CD4-positive, alpha-beta T cell treated with Interleukin-21 for 1 hour (primary cell): ENCODE measurements around the gene PTPMT1.

ENCODE experiments used
- DNase-seq: peaks from one replicate; pipeline ENCODE4 v3.0.0-alpha.2; 2020

PTPMT1 gene

GRCh38 chr11:47586098-47586855 is 20.9 kb downstream of the PTPMT1 start, which contains the start of gene FAM180B:
Gene FAM180B (plus strand): TSS chr11:47586678. CDS start chr11:47586769, 91 bp downstream.
- DNase-seq, result no peak

DNA sequence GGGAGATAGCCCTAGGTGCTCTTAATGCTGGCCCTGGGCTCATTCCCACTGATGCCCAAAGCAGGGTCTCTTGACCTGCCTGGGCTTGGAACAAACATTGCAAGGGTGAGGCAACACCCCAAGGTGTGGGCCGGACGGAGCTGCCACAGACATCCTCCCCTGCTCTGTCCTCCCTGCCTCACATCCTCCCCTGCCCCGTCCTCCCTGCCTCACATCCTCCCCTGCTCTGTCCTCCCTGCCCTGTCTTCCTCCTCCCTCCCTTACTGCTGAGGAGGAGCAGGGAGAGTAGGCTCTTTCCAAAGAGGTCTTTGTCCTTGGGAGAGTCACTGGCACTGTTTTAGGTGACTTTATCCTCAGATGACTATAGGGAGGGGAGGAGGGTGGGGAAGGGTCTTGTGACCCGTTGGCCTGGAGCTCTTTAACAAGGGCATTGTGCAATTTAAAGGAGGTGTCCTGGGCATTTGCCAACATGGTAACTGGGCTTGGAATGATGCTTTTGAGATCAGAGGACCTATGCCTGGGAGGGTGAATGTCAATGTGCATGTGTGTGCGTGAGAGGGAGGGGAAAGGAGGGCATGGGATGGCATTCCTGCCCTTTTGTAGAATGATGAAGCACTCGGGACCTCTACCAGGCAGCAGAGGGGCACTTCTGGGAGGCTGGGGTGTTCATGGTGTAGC is 21.8 kb downstream of the PTPMT1 start:
- no peak for DNase-seq

- DNase-seq, result no peak
These were observed 22.4 kb downstream of the PTPMT1 start for GRCh38 chr11:47587723-47588326.

DNA sequence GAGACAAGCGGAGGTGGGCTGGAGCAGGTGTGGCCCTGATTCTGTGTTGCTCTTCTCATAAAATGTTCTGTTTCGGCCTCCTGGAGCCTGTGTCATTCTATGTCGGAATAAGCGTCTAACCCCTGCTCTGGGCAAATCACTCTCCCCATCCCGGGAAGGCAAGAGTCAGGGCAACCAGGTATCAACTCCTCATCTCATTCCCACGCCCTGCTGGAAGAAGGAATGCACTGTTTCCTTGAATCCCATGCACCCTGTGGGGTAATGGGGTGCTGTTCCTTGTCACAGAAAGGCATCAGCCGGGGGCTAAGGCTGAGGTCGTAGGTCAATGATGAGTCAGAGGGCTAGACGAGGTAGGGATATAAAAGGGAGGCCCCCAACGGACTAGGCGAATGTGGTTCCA is 23.7 kb downstream of the PTPMT1 start:
- no peak for DNase-seq

DNA sequence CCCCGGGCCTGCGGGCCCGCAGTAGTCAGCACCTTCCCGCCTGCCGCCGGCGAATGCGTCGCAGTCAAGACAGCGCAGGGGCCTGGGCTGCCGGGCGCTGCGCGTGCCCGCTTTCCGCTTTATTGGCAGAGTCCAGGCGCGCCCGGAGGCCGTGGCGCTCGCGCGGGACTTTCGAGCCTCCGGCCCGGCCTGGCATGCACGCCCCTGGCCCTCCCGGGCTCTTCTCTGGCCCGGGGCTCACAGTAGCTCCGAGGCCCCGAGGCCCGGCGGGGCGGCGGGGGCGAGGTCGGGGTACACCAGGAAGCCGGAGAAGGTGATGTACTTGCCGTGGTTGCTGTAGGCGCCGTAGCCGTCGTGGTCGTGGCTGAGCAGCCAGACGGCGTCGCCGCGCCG is 24.2 kb downstream of the PTPMT1 start:
- DNase-seq, result no peak

DNA sequence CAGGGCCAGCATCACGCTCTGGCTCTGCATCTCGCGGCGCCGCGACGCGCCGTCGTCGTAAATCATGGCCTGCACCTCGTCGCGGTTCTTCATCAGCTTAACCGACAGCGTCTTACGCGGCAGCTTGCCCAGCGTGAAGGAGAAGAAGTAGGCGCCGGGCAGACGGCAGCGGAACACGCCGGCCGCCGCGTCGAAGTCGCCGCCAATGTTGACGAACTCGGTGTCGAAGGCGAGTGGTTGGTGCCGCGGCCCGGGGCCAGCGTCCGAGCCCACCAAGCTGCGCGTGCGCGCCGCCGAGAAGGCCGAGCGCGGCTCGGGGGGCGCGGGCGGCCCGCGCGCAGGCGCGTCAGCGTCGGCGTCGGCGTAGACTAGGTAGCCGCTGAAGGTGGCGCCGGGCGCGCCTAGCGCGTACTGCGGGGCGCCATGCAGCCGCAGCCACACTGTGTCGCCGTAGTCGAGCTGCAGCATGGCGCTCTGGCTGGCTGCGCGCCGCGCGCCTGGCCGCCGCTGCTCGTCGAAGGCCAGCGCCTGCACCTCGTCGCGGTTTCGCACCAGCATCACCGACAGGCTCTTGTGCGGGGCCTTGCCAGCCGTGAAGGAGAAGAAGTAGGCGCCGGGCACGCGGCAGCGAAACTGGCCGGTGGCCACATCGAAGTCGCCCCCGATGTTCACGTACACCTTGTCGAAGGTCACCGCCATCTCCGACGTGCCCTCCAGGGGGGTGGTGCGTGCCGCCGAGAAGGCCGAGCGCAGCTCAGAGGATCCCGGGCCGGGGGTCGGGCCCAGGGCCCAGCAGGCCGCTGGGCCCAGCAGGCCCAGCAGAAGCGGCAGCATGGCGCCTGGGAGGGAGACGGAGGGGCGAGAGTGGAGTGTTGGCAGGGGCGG is 24.8 kb downstream of the PTPMT1 start:
- DNase-seq, result no peak

DNA sequence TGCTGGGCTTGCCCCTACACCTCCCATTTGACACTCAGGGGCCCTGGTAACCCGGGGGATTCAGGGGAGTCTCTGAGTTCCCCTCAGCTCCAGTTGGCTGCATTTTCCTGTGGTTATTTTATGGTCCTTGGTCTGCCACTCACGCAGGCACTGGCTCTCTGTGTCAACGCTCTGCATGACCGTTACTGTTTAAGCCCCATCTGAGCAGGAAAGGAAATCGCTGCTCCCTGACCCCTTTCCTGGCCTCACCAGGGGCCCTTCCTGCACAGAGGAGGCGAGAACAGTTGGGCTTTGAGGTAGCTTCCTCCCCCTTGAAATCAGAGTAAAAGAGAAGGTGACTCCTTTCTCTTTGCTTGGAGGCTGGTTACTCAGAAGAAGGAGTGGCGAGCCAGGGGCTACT is 26.4 kb downstream of the PTPMT1 start:
- DNase-seq, result no peak

- no peak for DNase-seq
These were observed 26.9 kb downstream of the PTPMT1 start for GRCh38 chr11:47592251-47592650.

DNA sequence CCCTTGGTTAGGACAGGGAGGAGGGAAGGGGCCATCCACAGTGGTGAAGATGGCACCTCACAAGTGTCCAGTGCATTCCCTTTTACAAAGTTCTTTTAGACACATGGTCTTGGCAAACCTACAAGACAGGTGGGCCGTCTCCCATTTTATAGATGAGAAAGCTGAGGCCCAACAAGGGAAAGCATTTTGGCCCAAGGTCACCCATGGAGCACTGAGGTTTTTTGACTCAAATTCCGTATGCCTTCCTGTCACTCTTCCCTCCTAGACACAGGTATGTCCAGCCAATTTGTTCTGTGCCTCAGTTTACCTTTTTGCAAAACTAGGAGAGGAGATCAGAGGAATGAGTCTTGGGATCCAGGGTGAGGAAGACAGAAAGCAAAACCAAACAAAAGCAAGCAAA is 27.6 kb downstream of the PTPMT1 start:
- DNase-seq, result no peak

DNA sequence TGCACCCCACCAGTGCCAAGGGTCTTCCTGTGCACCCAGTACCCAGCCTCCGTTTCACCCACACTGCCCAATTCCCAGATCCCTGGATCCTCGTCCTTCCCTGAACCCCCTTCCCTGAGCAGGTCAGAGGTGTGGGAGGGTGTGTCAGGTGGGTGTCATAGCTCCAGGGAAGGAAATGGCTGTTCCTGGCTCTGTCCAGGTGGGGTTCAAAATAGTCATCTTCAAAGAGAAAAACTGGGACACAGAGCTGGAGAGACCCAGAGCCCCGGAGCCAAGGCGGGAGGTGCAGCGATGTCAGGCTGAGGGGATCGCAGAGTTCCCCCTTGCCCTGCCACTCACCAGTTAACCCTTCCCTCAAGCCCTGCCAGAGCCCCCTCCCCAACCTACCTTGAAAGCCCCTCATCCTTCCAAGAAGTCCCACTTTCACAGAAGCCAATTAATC is 28.1 kb downstream of the PTPMT1 start:
- no peak for DNase-seq

DNA sequence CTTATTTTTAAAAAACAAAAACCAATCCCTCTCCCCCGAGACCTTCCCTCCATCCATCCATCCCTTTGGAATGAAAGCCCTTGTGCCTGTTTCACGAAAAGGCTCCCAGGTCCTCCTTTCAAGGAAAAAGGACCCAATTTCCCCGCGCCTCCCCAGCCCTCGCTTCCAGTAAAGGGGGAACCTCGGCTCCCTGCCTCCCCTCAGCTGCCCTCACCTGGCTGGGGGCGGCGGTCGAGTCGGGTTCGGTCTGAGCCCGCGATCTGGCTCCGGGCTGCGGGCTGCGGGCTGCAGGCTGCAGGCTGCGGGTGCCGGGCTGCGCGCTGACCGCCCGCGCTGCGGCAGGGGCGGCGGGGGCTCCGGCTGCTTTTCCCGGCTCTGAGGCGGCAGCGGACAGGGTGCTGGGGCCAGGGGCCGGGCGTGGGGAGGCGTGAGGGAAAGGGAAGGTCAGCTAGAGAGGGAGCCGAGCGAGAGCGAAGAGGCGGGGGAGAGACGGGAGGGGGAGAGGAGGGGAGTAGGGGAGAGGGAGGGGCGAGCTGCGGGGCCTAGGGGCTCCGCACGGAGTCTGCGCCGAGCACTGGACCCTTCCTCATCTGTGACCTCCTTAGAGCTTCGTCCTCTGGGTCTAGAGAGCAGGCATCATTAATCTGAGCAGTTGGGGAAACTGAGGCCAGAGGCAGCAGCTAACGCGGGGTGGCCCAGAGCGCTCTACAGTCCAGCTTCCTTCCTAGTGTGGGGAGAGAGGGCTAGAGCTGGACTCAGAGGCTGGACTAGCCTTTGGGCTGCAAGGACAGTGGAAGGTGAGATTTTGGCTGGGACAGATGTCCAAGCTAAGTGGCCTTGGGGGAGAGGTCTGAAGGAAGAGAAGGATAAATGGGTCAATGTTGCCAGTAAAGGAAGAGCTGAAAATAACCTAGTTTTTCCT is 28.8 kb downstream of the PTPMT1 start, which contains the start of gene C1QTNF4:
Gene C1QTNF4, minus strand, starts transcription at position 478 of the 922 bp plus-strand sequence. CDS start 3,601 bp downstream, outside the sequence.
- DNase-seq, result no peak

GRCh38 chr11:47595029-47595428 is 29.6 kb downstream of the PTPMT1 start:
- no peak for DNase-seq

DNA sequence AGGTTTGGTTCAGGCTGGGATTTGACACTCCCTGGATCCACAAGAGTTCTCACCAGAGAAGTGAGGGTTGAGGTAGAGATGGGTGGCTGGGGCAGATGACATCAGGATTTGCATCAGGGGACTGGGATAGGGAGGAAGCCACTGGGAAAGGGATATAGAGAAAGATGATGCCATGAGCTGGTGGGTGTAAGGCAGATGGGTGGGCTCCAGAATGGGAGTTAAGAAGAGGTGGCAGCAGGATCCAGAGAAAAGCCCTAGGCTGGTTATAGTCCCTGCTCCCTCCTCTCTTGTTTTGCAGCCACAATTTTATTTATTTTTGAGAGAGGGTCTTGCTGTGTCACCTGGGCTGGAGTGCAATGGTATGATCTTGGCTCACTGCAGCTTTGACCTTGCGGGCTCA is 30.6 kb downstream of the PTPMT1 start:
- no peak for DNase-seq

GRCh38 chr11:47599902-47600301 is 34.5 kb downstream of the PTPMT1 start:
- DNase-seq, result no peak

GRCh38 chr11:47603295-47603694 is 37.9 kb downstream of the PTPMT1 start:
- DNase-seq, result no peak

GRCh38 chr11:47605921-47606320 is 40.5 kb downstream of the PTPMT1 start:
- no peak for DNase-seq

DNA sequence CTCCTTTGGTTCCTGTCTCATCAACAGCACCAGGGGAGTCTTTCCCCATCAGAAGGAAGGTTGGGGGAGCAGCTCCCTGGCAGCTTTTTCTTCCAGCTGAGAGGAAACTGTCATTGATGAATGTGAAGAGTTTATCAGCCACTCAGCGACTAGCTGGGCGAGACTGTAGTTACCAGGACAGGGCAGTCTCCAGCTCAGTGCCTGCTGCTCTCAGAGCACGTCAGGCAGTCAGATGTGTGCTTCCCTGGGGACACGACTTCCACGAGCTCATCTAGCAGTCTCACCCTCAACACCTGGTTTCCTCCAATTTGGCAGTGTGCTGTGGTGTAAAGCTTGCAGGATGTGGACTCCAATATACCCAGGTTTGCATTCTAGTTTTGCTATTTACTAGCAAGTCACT is 41.3 kb downstream of the PTPMT1 start:
- DNase-seq, result no peak

- DNase-seq, result no peak
These were observed 42.0 kb downstream of the PTPMT1 start for GRCh38 chr11:47607380-47607779.

DNA sequence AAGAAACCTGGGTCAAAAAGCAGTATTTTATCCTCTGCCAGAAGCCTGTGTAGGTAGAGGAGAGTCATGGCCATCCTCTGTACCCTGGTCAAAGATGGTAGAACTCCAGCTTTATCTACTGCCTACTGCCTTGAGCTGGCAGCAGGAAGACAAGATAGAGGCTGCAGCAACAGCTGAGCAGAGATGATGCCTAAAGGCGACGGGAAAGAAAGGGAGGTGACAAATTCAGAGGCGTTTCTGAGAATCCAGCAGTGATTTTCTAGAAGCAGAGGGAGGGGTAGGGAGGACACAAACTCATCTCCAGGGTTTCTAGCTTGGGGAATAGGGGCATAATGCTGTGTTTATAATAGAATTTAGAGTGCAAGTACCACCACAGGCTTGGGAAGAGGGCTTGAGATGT is 44.3 kb downstream of the PTPMT1 start:
- DNase-seq, result no peak

DNA sequence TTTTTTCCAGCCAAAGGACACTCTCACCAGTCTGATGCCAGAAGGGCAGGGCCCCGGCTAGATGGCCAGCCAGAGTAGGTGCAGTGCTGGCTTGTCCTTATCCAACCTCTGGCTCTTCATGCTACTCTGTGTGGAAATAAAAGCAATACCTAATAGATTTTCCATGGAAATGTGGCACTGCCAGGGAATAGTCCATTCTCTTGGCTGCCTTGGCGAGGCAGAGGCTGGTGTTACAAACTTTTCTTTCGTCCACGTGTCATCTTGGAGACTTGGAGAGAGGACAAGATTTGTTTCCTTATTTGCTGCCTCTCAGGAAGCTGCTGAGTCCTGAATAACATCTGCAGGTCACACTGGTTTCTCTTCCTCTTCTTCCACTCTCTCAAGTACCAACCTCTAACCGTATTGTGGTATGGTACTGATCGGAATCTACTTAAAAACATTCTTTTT is 46.0 kb downstream of the PTPMT1 start:
- no peak for DNase-seq

- no peak for DNase-seq
These were observed 49.9 kb downstream of the PTPMT1 start for GRCh38 chr11:47615249-47615648.
